SU-DHL-6 (cell line): ENCODE data around the gene CCM2.

Experiments used
- H2AFZ ChIP-seq: fragments of 200-600 bp; sonication (generic); 2 replicates; pipeline ENCODE4 v1.6.1; 2014; ENCODE audit warnings: low read depth, mild to moderate bottlenecking, moderate library complexity, mixed read lengths, antibody characterized with exemption, low read length; ENCODE audit not compliant: severe bottlenecking
- H3F3A ChIP-seq: fragments of 200-600 bp; shearing (Covaris generic); 2 replicates; pipeline ENCODE4 v1.6.0; 2016; ENCODE audit warnings: antibody characterized with exemption, mild to moderate bottlenecking; ENCODE audit not compliant: insufficient read depth
- H3K27ac ChIP-seq: fragments of 200-600 bp; sonication (generic); 2 replicates; pipeline ENCODE4 v1.5.1; 2016; ENCODE audit warnings: low read depth, mild to moderate bottlenecking, low read length, moderate library complexity, mixed read lengths
- H3K27me3 ChIP-seq: fragments of 200-600 bp; sonication (generic), shearing (Covaris generic); 2 replicates; pipeline ENCODE4 v1.6.0; 2014; ENCODE audit warnings: mild to moderate bottlenecking, low read length
- H3K36me3 ChIP-seq: fragments of 200-600 bp; sonication (generic); 2 replicates; pipeline ENCODE4 v1.6.1; 2014; ENCODE audit warnings: mild to moderate bottlenecking, low read length, mixed read lengths
- H3K4me2 ChIP-seq: fragments of 300-600, 200-600 bp; shearing (Covaris generic), sonication (generic); 2 replicates; pipeline ENCODE4 v1.6.0; 2014; ENCODE audit warnings: low read length, low read depth, mild to moderate bottlenecking; ENCODE audit not compliant: poor library complexity, severe bottlenecking
- H3K4me3 ChIP-seq: fragments of 200-600 bp; sonication (generic); 2 replicates; pipeline ENCODE4 v1.5.1; 2014; ENCODE audit warnings: antibody characterized with exemption, low read length, mild to moderate bottlenecking, mixed read lengths; ENCODE audit not compliant: insufficient read depth, poor library complexity, severe bottlenecking
- H3K79me2 ChIP-seq: fragments of 200-600 bp; sonication (generic); 2 replicates; pipeline ENCODE4 v1.6.1; 2014; ENCODE audit warnings: mild to moderate bottlenecking, low read length, moderate library complexity; ENCODE audit not compliant: insufficient read depth
- H3K9ac ChIP-seq: fragments of 200-600 bp; sonication (generic); 2 replicates; pipeline ENCODE4 v1.7.0; 2014; ENCODE audit warnings: mild to moderate bottlenecking, low read length
- H3K9me2 ChIP-seq: fragments of 200-600 bp; sonication (generic); replicated peaks from 2 replicates; pipeline ENCODE4 v1.6.1; 2014; ENCODE audit warnings: low read length; ENCODE audit not compliant: insufficient read depth
- H3K9me3 ChIP-seq: fragments of 200-600 bp; sonication (generic); 2 replicates; pipeline ENCODE4 v1.6.1; 2014; ENCODE audit warnings: low read length, mixed read lengths; ENCODE audit not compliant: insufficient read depth
- H4K20me1 ChIP-seq: fragments of 200-600 bp; sonication (generic); 2 replicates; pipeline ENCODE4 v1.6.1; 2014; ENCODE audit warnings: low read depth, mild to moderate bottlenecking, antibody characterized with exemption, low read length, moderate library complexity, mixed read lengths
- CTCF ChIP-seq: fragments of 200-600 bp; sonication (generic); IDR thresholded peaks from one replicate; pipeline ENCODE4 v1.5.1; 2017; ENCODE audit warnings: antibody characterized with exemption, mild to moderate bottlenecking, low read length, moderate library complexity; ENCODE audit not compliant: insufficient read depth, poor library complexity, severe bottlenecking
- EZH2phosphoT487 ChIP-seq: fragments of 200-600 bp; sonication (generic), shearing (Covaris generic); conservative IDR thresholded peaks from 2 replicates; pipeline ENCODE4 v1.6.1; 2018; ENCODE audit warnings: mild to moderate bottlenecking, antibody characterized with exemption, low read length, moderate library complexity, mixed read lengths

CCM2 gene

GRCh38 chr7:44984478-44984758 is 15.6 kb upstream of the CCM2 start:
- peaks cover 35% of the 10 kb centered on the region for H3K36me3 ChIP-seq
- H4K20me1 ChIP-seq = peaks cover 12% of the 10 kb centered on the region
- no peak overlapping the region for H2AFZ ChIP-seq
- H3K4me3 ChIP-seq = peak overlapping the region; percentile 90
- no peaks in the 10 kb centered on the region for H3K9me2 ChIP-seq
- no peaks in the 10 kb centered on the region for H3K9me3 ChIP-seq
- H3K9ac ChIP-seq = peak overlapping the region; percentile 91
- peak overlapping the region; percentile 95 for H3K27ac ChIP-seq
- peaks cover 34% of the 10 kb centered on the region for H3K79me2 ChIP-seq
- peaks cover 68% of the 10 kb centered on the region for H3F3A ChIP-seq
- TF ChIP-seq EZH2phosphoT487 = no peak
- no peak for TF ChIP-seq CTCF
- peak overlapping the region; percentile 83 for H3K4me2 ChIP-seq
- H3K27me3 ChIP-seq = no peaks in the 10 kb centered on the region

- H2AFZ ChIP-seq = no peak overlapping the region
- H3K36me3 ChIP-seq = peaks cover 35% of the 10 kb centered on the region
- H3K9ac ChIP-seq = peak overlapping the region; percentile 91
- peaks cover 12% of the 10 kb centered on the region for H4K20me1 ChIP-seq
- H3K27ac ChIP-seq = peak overlapping the region; percentile 95
- peaks cover 34% of the 10 kb centered on the region for H3K79me2 ChIP-seq
- peak overlapping the region; percentile 83 for H3K4me2 ChIP-seq
- H3K9me3 ChIP-seq = no peaks in the 10 kb centered on the region
- no peaks in the 10 kb centered on the region for H3K9me2 ChIP-seq
- TF ChIP-seq EZH2phosphoT487 = no peak
- TF ChIP-seq CTCF = no peak
- peak overlapping the region; percentile 90 for H3K4me3 ChIP-seq
- no peaks in the 10 kb centered on the region for H3K27me3 ChIP-seq
- peaks cover 62% of the 10 kb centered on the region for H3F3A ChIP-seq
These were observed 14.8 kb upstream of the CCM2 start for GRCh38 chr7:44985033-44985695.

- Histone ChIP-seq H3K79me2 (peaks cover 34% of the 10 kb centered on the region), H3F3A (peaks cover 58% of the 10 kb centered on the region), H3K36me3 (peaks cover 35% of the 10 kb centered on the region), H4K20me1 (peaks cover 12% of the 10 kb centered on the region), H3K4me2 (peak overlapping the region; percentile 83), H3K27ac (peak overlapping the region; percentile 95), H2AFZ (no peak overlapping the region), H3K27me3 (no peaks in the 10 kb centered on the region), H3K9me2 (no peaks in the 10 kb centered on the region), H3K9me3 (no peaks in the 10 kb centered on the region), H3K4me3 (peak overlapping the region; percentile 90), H3K9ac (peak overlapping the region; percentile 91)
- TF ChIP-seq CTCF = no peak
- TF ChIP-seq EZH2phosphoT487 = no peak
These were observed 14.1 kb upstream of the CCM2 start for GRCh38 chr7:44985900-44986217.
